Body of pancreas (tissue), 4 donors: ENCODE measurements around the gene PAPPA. TPM values are rescaled to one million over a fixed set of nuclear protein-coding genes. Genes with fewer than 3 reads are reported as not detected.

Source experiments
- ATAC-seq: fragments of 150-250 bp; one replicate; pipeline ENCODE4 v1.9.1; 2016
- DNase-seq, 4 donors: peaks; one replicate each; pipeline ENCODE4 v3.0.0-alpha.2; 2019
- H3K27ac ChIP-seq, 4 donors: fragments of 200-600 bp; sonication (generic); 1 replicate in 3 of 4; 2 replicates in 1 of 4; pipeline versions ENCODE4 v1.5.1 to v1.6.1; 2016 to 2019; ENCODE audit warnings: mild to moderate bottlenecking in 1 of 4, mixed read lengths in 1 of 4, moderate library complexity in 1 of 4
- H3K27me3 ChIP-seq, 2 donors: fragments of 200-600 bp; sonication (generic); one replicate each; pipeline ENCODE4 v1.6.0; 2016; ENCODE audit warnings: mild to moderate bottlenecking in 1 of 2
- H3K36me3 ChIP-seq, 2 donors: fragments of 200-600 bp; sonication (generic); replicated peaks in 1 of 2; 2 replicates each; pipeline ENCODE4 v1.5.1; 2016; ENCODE audit warnings: low read depth in 2 of 2; ENCODE audit not compliant: insufficient read depth in 1 of 2
- H3K4me1 ChIP-seq: fragments of 200-600 bp; sonication (generic); one replicate; pipeline ENCODE4 v1.6.0; 2016
- H3K4me3 ChIP-seq, 2 donors: fragments of 200-600 bp; sonication (generic); 1 replicate in 1 of 2; 2 replicates in 1 of 2; pipeline ENCODE4 v1.5.1; 2016 to 2019
- H3K9me3 ChIP-seq, 3 donors: fragments of 200-600 bp; sonication (generic); 1 replicate in 2 of 3; 2 replicates in 1 of 3; pipeline ENCODE4 v1.5.1; 2016
- CTCF ChIP-seq, 7 experiments: fragments of 450-650 bp in 4 of 7; fragments of 200-600 bp in 3 of 7; sonication (generic) in 3 of 7; IDR thresholded peaks; one replicate each; pipeline ENCODE4 v1.5.1; 2016 to 2019; ENCODE audit warnings: antibody characterized with exemption in 7 of 7
- POLR2A ChIP-seq, 3 donors: fragments of 450-650 bp; IDR thresholded peaks; one replicate each; pipeline ENCODE4 v1.6.1; 2016; ENCODE audit warnings: antibody characterized with exemption in 3 of 3, mild to moderate bottlenecking in 2 of 3
- WGBS, 2 donors: methylation state at CpG; one replicate each; pipeline ENCODE4 v1.1.5; 2017; 5-methylcytosine and 5-hydroxymethylcytosine counted together
- intact Hi-C: fragments of 100-400 bp; cut with DNase I; formaldehyde crosslinking; loops from one replicate; pipeline ENCODE4 v1.15.1; 2023
- total RNA-seq, 2 donors: library from RNA; depleted of rRNA; stranded (reverse); fragments of >200 nt; gene quantifications; one replicate each; pipeline ENCODE4 v1.1.0, GENCODE V29; 2016

PAPPA gene
- total RNA-seq, 2 donors from 2014 or later, result 1.0 to 2.0 TPM

- WGBS, 2 donors, result 87 to 94% methylated on average over 5 of the region's 5 CpGs
These were observed 149.7 kb downstream of the PAPPA start for GRCh38 chr9:116303270-116303669.

GRCh38 chr9:116303886-116304538, 150.4 kb downstream of the PAPPA start:
- H3K9me3 ChIP-seq, result no peaks in the 10 kb centered on the region
- 65 to 74% methylated on average over 3 of the region's 3 CpGs for WGBS, 2 donors
- no peaks in the 10 kb centered on the region for H3K36me3 ChIP-seq
- ATAC-seq (no peak), DNase-seq (no peak)
- no peak overlapping the region for H3K27ac ChIP-seq
- H3K4me3 ChIP-seq, result no peak overlapping the region
- intact Hi-C loops, result no loop called here
- TF ChIP-seq CTCF (IDR thresholded peaks at IDR 0.05) (no peak), POLR2A (IDR thresholded peaks at IDR 0.05) (no peak)
- no peaks in the 10 kb centered on the region for H3K27me3 ChIP-seq
- H3K4me1 ChIP-seq, result no peaks in the 10 kb centered on the region

More at GRCh38 chr9:116303270-116303669, 149.7 kb downstream of the PAPPA start:
- ATAC-seq (no peak), DNase-seq (no peak)
- Histone ChIP-seq H3K27me3 (no peaks in the 10 kb centered on the region), H3K27ac (no peak overlapping the region), H3K36me3 (no peaks in the 10 kb centered on the region), H3K9me3 (no peaks in the 10 kb centered on the region), H3K4me3 (no peak overlapping the region), H3K4me1 (no peaks in the 10 kb centered on the region)
- intact Hi-C loops, result no loop called here
- TF ChIP-seq POLR2A (IDR thresholded peaks at IDR 0.05), result no peak

GRCh38 chr9:116304761-116305160, 151.2 kb downstream of the PAPPA start:
- no peak overlapping the region for H3K27ac ChIP-seq
- DNase-seq (no peak), ATAC-seq (no peak)
- H3K36me3 ChIP-seq, result no peaks in the 10 kb centered on the region
- H3K4me1 ChIP-seq, result no peaks in the 10 kb centered on the region
- H3K9me3 ChIP-seq, result no peaks in the 10 kb centered on the region
- no peak overlapping the region for H3K4me3 ChIP-seq
- TF ChIP-seq POLR2A (IDR thresholded peaks at IDR 0.05), result no peak
- no peak for TF ChIP-seq CTCF (IDR thresholded peaks at IDR 0.05)
- 62 to 71% methylated on average over 3 to 5 of the region's 5 CpGs for WGBS, 2 donors
- H3K27me3 ChIP-seq, result no peaks in the 10 kb centered on the region
- intact Hi-C loops, result no loop called here

- 49 to 61% methylated on average over 4 of the region's 4 CpGs for WGBS, 2 donors
- intact Hi-C loops, result no loop called here
These were observed 154.5 kb downstream of the PAPPA start for GRCh38 chr9:116308076-116308475.

More at GRCh38 chr9:116308076-116308475, 154.5 kb downstream of the PAPPA start:
- Histone ChIP-seq H3K27ac (no peak overlapping the region), H3K4me3 (no peak overlapping the region), H3K27me3 (no peaks in the 10 kb centered on the region), H3K36me3 (no peaks in the 10 kb centered on the region), H3K4me1 (no peaks in the 10 kb centered on the region), H3K9me3 (no peaks in the 10 kb centered on the region)
- ATAC-seq, result no peak
- TF ChIP-seq CTCF (IDR thresholded peaks at IDR 0.05), result no peak
- no peak for TF ChIP-seq POLR2A (IDR thresholded peaks at IDR 0.05)
- no peak for DNase-seq
